Common myeloid progenitor, CD34-positive (primary cell): ENCODE results near the gene ERC2.

Source experiments
- CTCF ChIA-PET: fragments of 350-600 bp; sonication (Branson Sonifier 250); formaldehyde crosslinking; loops from one replicate; lab custom pipeline; 2021; ENCODE audit warnings: antibody characterized with exemption; lab: Charles Lee
- POLR2A ChIA-PET: fragments of 350-600 bp; sonication (Branson Sonifier 250); formaldehyde crosslinking; loops from one replicate; lab custom pipeline; 2021; ENCODE audit warnings: antibody characterized with exemption; lab: Charles Lee
- DNase-seq, 3 donors: peaks; one replicate each; pipeline versions ENCODE4 v3.0.0 to v3.0.0-alpha.2; 2013
- H3K27ac ChIP-seq, 2 experiments: 1 replicate in 1 of 2; 2 replicates in 1 of 2; pipeline ENCODE4 v1.7.0; 2013; ENCODE audit warnings: inconsistent platforms in 2 of 2, low read length in 2 of 2, mild to moderate bottlenecking in 2 of 2, low read depth in 1 of 2, moderate library complexity in 1 of 2; ENCODE audit not compliant: severe bottlenecking in 2 of 2, insufficient read depth in 1 of 2, poor library complexity in 1 of 2
- H3K27me3 ChIP-seq, 5 experiments: replicated peaks in 2 of 5; 1 replicate in 3 of 5; 2 replicates in 2 of 5; pipeline versions ENCODE4 v1.6.1 to v1.7.0; 2013; ENCODE audit warnings: low read length in 4 of 5, mild to moderate bottlenecking in 2 of 5, moderate library complexity in 2 of 5, inconsistent platforms in 1 of 5; ENCODE audit not compliant: insufficient read depth in 5 of 5, control insufficient read depth in 4 of 5
- H3K36me3 ChIP-seq, 4 experiments: 1 replicate in 2 of 4; 2 replicates in 2 of 4; pipeline versions ENCODE4 v1.6.1 to v1.7.0; 2013; ENCODE audit warnings: low read length in 3 of 4, control low read depth in 1 of 4, mild to moderate bottlenecking in 1 of 4; ENCODE audit not compliant: control insufficient read depth in 4 of 4, insufficient read depth in 4 of 4
- H3K4me1 ChIP-seq, 4 experiments: 1 replicate in 3 of 4; 2 replicates in 1 of 4; pipeline versions ENCODE4 v1.6.1 to v1.7.1; 2013; ENCODE audit warnings: low read length in 3 of 4, mild to moderate bottlenecking in 3 of 4, control low read depth in 1 of 4, inconsistent platforms in 1 of 4, moderate library complexity in 1 of 4; ENCODE audit not compliant: control insufficient read depth in 4 of 4, insufficient read depth in 4 of 4; ENCODE audit errors: control extremely low read depth in 1 of 4
- H3K4me3 ChIP-seq, 7 experiments: 1 replicate in 4 of 7; 2 replicates in 3 of 7; pipeline versions ENCODE4 v1.5.1 to v1.7.0; 2013; ENCODE audit warnings: mild to moderate bottlenecking in 7 of 7, low read length in 6 of 7, moderate library complexity in 6 of 7, inconsistent platforms in 2 of 7, low read depth in 2 of 7, control low read depth in 1 of 7; ENCODE audit not compliant: insufficient read depth in 4 of 7, control insufficient read depth in 1 of 7; ENCODE audit errors: extremely low read depth in 1 of 7
- H3K9me3 ChIP-seq, 5 experiments: 1 replicate in 4 of 5; 2 replicates in 1 of 5; pipeline versions ENCODE4 v1.6.1 to v1.7.1; 2013; ENCODE audit warnings: low read length in 4 of 5, mild to moderate bottlenecking in 2 of 5, inconsistent platforms in 1 of 5, low read depth in 1 of 5, moderate library complexity in 1 of 5; ENCODE audit not compliant: control insufficient read depth in 4 of 5, insufficient read depth in 2 of 5; ENCODE audit errors: control extremely low read depth in 1 of 5
- WGBS: methylation state at CpG from one replicate; pipeline ENCODE4 v1.1.5; 2013; ENCODE audit not compliant: insufficient coverage; 5-methylcytosine and 5-hydroxymethylcytosine counted together

ERC2 gene

DNA sequence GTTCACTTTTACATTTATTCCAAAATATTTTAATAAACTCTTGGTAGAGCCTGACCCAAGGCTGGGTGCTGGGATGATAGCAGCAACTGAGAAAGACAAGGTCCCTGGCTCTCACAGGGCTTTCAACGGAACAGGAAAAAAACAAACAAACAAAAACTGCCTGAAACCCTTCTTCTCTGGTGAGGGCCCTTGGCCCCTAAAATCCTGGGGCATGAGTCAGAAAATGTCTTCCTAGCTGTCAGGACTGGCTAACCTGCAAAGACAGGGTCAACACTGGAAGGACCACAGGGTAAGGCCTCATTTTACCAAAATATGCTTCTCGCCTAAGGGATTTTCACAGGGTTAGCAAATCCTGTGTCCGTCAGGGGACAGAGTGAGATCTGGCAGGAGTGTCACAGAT, 935.5 kb downstream of the ERC2 start:
- Histone ChIP-seq H3K4me3 (no peak overlapping the region), H3K27me3 (peaks cover 0 to 2% (median 0%) of the 10 kb centered on the region in 5 experiments), H3K9me3 (no peaks in the 10 kb centered on the region), H3K27ac (no peak overlapping the region), H3K36me3 (no peaks in the 10 kb centered on the region), H3K4me1 (no peaks in the 10 kb centered on the region)
- POLR2A ChIA-PET: no interaction called here
- 100% methylated on average over 2 of the region's 3 CpGs for WGBS
- no peak for DNase-seq
- CTCF ChIA-PET: interaction anchor here (1.1 kb wide), 1 partner anchor 27 kb away, joined by 3 read pairs; no protein-coding TSS in a partner anchor

DNA sequence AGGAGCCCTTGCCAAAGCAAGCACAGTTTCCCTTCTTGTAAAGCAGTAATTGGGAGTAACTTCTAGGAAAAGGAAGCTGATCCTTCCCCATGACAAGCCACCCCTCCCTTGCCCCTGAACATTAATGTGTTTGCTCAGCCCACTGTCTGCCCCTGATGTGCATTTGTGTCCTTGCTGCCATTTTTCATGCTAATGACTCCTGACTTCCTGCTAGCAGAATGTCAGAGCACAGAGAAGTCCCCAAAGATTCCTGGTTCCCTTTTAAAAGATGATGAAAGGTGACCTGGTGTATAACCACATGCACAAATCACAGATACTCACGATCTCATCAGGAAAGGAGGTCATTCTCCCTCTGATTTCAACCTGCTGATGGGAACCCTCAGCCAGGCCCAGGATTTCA, 936.9 kb downstream of the ERC2 start:
- ChIA-PET CTCF (no interaction called here), POLR2A (no interaction called here)
- no peaks in the 10 kb centered on the region for H3K36me3 ChIP-seq
- H3K9me3 ChIP-seq: no peaks in the 10 kb centered on the region
- peaks cover 0 to 2% (median 0%) of the 10 kb centered on the region in 5 experiments for H3K27me3 ChIP-seq
- no peak for DNase-seq
- 67% methylated on average over 1 of the region's 1 CpG for WGBS
- H3K4me3 ChIP-seq: no peak overlapping the region
- no peak overlapping the region for H3K27ac ChIP-seq
- H3K4me1 ChIP-seq: no peaks in the 10 kb centered on the region

GRCh38 chr3:55527361-55527760, 940.9 kb downstream of the ERC2 start:
- H3K27me3 ChIP-seq: no peaks in the 10 kb centered on the region
- H3K27ac ChIP-seq: no peak overlapping the region
- no peak overlapping the region for H3K4me3 ChIP-seq
- peaks cover 0 to 4% (median 0%) of the 10 kb centered on the region in 4 experiments for H3K4me1 ChIP-seq
- DNase-seq: no peak
- H3K36me3 ChIP-seq: no peaks in the 10 kb centered on the region
- H3K9me3 ChIP-seq: no peaks in the 10 kb centered on the region
- CTCF ChIA-PET: no interaction called here
- POLR2A ChIA-PET: no interaction called here
- 92% methylated on average over 4 of the region's 4 CpGs for WGBS

DNA sequence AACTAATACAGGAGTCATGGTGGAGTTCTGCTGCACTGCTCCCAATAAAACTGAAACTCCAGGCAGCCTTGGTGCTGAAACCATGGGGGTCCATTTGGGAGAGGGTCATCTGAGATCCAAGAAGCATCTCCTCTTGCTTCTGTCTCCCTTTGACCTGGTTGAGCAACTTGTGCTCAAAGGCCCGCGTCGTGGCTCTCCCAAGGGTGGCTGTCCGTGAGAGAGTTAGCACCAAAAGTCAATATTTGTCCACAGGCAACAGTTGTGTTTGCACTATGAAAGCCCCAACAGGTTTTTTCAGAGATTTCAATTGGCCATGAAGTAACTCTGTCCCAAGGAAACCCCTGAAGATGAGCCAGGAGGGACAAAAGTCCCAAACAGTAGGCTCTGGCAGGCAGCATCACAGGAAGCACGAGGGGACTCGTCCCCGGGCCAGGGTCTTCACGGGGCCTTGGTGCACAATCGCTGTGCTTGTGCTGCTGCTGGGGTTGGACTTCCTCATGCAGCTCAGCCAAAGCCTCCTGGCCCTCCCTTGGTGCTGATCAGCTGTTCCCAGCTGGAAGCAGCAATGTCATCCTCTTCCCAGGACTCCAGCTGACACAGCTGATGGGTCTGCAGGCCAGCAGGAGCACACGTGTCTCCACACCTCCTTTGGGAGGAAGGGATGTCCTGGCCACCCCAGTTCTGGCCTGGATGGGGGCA, 941.8 kb downstream of the ERC2 start:
- no peaks in the 10 kb centered on the region for H3K27me3 ChIP-seq
- no peak for DNase-seq
- H3K36me3 ChIP-seq: no peaks in the 10 kb centered on the region
- H3K4me1 ChIP-seq: peaks cover 0 to 8% (median 2%) of the 10 kb centered on the region in 4 experiments
- no peak overlapping the region for H3K27ac ChIP-seq
- no peak overlapping the region for H3K4me3 ChIP-seq
- WGBS: 96% methylated on average over 10 of the region's 10 CpGs
- no peaks in the 10 kb centered on the region for H3K9me3 ChIP-seq
- POLR2A ChIA-PET: no interaction called here
- CTCF ChIA-PET: no interaction called here

- WGBS: 100% methylated on average over 3 of the region's 3 CpGs
- Histone ChIP-seq H3K9me3 (no peaks in the 10 kb centered on the region), H3K4me1 (peaks cover 0 to 9% (median 6%) of the 10 kb centered on the region in 4 experiments), H3K4me3 (no peak overlapping the region), H3K27me3 (no peaks in the 10 kb centered on the region), H3K27ac (no peak overlapping the region), H3K36me3 (no peaks in the 10 kb centered on the region)
- ChIA-PET POLR2A (no interaction called here), CTCF (no interaction called here)
- no peak for DNase-seq
Observed at GRCh38 chr3:55525436-55525835, 942.8 kb downstream of the ERC2 start.

GRCh38 chr3:55524565-55525244, 943.6 kb downstream of the ERC2 start:
- ChIA-PET CTCF (no interaction called here), POLR2A (no interaction called here)

DNA sequence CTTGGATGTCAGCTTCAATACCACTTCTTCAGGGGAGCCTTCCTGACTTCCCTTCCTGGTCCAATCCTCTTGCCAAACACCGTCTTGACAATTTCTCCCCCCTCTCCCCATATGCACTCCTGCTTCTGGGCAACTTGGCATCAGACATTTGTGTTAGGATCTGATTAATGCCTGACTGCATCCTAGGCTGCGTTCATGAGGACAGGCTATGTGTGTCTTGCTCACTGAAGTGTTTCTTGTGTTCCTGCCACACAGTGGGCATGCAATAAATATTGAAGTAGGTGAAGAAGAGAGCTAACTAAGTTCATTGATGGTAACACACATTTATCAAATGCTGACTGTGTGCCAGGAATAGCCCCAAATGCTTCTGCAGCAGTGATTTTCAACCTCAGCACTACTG, 944.8 kb downstream of the ERC2 start:
- Histone ChIP-seq H3K36me3 (no peaks in the 10 kb centered on the region), H3K27me3 (no peaks in the 10 kb centered on the region), H3K4me3 (no peak overlapping the region), H3K9me3 (no peaks in the 10 kb centered on the region), H3K4me1 (peaks cover 0 to 9% (median 6%) of the 10 kb centered on the region in 4 experiments), H3K27ac (no peak overlapping the region)
- DNase-seq: no peak
- POLR2A ChIA-PET: no interaction called here
- WGBS: 100% methylated on average over 1 of the region's 2 CpGs
- CTCF ChIA-PET: no interaction called here

More at GRCh38 chr3:55524565-55525244, 943.6 kb downstream of the ERC2 start:
- Histone ChIP-seq H3K27me3 (no peaks in the 10 kb centered on the region), H3K9me3 (no peaks in the 10 kb centered on the region), H3K4me3 (no peak overlapping the region), H3K4me1 (peaks cover 0 to 9% (median 6%) of the 10 kb centered on the region in 4 experiments), H3K36me3 (no peaks in the 10 kb centered on the region), H3K27ac (no peak overlapping the region)
- 80% methylated on average over 3 of the region's 4 CpGs for WGBS
- DNase-seq: no peak
